Inflammatory macrophage treated with lipopolysaccharide for 1 hour (primary cell): ENCODE measurements around the gene ARHGEF26.
A peak's percentile ranks its signal among the peaks of the same experiment; 100 is the strongest.
"Not testable (repeated sequence)": the region's sequence is repeated elsewhere in the genome, so short reads cannot be mapped to it uniquely, and the experiment has no call there.

Source experiments
- DNase-seq, 2 donors: peaks; one replicate each; pipeline ENCODE4 v3.0.0-alpha.2; 2020 to 2022

ARHGEF26 gene, protein sequence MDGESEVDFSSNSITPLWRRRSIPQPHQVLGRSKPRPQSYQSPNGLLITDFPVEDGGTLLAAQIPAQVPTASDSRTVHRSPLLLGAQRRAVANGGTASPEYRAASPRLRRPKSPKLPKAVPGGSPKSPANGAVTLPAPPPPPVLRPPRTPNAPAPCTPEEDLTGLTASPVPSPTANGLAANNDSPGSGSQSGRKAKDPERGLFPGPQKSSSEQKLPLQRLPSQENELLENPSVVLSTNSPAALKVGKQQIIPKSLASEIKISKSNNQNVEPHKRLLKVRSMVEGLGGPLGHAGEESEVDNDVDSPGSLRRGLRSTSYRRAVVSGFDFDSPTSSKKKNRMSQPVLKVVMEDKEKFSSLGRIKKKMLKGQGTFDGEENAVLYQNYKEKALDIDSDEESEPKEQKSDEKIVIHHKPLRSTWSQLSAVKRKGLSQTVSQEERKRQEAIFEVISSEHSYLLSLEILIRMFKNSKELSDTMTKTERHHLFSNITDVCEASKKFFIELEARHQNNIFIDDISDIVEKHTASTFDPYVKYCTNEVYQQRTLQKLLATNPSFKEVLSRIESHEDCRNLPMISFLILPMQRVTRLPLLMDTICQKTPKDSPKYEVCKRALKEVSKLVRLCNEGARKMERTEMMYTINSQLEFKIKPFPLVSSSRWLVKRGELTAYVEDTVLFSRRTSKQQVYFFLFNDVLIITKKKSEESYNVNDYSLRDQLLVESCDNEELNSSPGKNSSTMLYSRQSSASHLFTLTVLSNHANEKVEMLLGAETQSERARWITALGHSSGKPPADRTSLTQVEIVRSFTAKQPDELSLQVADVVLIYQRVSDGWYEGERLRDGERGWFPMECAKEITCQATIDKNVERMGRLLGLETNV

DNA sequence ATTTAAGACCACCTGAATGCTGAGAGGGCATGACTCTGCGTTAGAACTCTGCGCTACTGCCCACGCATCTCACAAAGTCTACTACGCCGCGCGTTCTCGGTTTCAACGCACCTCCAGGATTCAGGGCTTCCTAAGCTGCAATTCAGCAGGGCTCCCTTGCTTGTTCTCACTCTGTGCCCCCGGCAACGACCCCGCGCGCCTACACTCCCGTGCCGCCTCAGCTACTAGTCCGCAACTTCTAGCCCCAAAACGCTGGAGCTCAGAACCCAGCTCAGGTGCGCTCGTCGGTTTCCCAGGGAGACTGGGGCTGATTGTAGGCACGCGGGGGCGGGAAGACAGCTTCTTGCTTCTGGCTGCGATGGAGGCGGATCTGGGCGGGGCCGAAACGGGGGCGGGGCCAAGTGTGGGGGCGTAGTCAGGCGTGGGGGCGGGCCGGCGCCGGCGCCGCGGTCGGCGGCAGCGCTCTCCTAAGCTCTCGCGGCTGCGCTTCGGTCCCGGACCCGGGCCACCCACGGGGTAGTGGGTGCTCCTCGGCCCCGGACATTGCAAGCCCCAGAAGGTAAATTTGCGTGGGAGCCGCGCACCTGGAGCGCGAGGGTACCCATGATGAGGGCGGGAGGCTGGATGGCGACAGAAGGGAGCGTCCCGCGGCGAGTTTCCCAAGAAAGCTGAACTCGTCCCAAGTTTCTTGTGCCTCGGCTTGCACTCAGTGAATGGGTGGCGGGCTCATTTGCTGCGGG lies at the start of gene ARHGEF26:
ARHGEF26 (plus strand) TSS at position 430 of the 740 bp plus-strand sequence. CDS start 603 bp downstream, outside the sequence.
- DNase-seq = peak; percentile 9 to 66

DNA sequence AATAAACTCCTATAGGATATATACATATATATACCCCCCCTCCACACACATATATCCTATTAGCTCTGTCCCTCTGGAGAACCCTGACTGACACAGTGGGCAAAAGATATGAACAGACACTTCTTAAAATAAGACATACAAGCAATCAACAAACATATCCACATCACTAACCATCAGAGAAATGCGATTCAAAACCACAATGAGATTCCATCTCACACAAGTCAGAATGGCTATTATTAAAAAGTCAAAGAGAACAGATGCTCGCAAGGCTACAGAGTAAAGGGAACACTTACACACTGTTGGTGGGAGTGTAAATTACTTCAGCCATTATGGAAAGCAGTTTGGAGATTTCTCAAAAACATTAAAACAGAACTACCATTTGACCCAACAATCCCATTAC lies 46.2 kb upstream of the ARHGEF26 start:
- DNase-seq = no peak

DNA sequence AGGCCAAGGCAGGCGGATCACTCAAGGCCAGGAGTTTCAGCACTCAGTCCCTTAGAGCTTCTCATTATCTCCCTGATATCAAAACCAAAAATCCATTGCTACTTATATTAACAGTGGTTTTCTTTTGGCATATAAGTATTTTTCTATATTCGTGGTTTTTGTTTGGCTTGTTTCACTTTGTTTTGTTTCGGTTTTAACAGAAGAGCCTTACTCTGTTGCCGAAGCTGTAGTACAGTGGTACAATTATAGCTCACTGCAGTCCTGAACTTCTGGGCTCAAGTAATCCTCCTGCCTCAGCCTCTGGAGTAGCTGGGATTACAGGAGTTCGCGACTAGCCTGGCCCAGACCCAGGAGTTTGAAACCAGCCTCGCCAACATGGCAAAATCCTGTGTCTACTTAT lies 42.5 kb upstream of the ARHGEF26 start:
- no peak for DNase-seq

DNA sequence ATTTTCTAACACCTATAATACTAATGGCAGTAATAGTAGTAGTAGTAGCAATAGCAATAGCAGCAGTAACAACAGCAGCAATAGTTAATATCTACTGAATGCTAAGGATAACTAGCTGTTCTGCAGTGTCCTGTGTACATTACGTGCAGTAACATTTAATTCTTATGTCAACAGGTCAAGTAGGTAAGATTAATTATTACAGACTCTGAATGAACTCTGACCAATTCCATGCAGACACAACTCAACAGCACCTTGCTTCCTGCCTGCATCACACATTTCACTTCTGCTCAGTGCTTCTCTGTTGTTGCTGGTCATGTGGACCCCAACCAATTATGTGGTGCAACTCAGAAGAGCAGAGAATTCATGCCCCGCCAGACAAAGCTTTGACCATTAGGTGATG lies 39.9 kb upstream of the ARHGEF26 start:
- no peak for DNase-seq

DNA sequence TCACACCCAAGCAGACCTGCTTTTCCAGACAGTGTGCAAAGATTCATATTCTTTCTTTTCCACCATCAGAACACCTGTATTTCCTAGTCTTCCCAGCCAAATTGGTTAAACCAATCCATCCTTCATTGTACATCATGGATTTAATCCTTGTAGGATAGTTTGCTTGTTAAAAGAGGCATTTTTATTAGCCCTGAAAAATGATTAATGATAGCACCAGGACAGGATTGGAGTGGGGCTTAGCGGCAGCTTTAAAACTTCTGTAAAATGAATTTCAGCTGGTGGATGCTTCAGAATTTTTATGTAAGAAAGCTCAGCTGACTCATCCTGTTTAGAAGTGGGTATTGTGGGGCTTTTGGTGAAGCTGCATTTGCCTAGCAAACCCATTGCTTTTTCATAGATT lies 36.1 kb upstream of the ARHGEF26 start:
- DNase-seq = no peak

DNA sequence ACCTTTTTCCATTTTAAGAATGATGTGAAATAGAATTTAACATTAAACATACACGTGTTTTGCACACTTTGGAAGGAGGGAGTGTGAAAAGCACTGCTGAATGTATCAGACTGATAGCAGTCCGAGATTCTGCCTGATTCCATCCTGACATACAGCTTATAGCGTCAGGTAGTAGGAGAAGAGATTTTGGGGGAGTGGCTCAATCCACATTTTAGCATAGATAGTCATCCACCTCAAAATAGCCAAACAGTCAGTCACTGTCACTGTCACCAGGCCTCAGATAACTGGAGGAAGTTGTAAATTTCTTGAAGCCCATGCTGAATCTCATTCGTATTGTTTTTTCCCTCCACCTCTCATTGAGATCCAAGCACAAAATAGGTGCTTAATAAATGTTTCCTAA lies 35.4 kb upstream of the ARHGEF26 start:
- DNase-seq = no peak

DNA sequence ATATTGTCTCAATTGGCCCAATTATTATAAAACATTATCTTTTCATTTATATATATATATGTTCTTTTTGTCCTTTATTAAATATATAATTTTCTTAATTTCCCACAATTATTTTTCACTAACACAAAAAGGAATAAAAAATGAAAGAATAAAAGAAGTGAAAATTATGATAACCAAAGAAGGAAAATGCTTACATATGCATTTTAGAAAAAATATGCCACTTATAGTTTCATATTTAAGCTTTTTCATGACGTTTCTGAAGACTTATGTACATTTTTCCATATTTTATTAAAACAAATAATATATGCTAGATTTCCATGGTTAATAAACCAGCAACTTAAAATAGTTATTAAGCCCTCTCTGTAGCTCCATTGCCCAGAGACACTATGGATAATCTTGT lies 34.9 kb upstream of the ARHGEF26 start:
- no peak for DNase-seq

DNA sequence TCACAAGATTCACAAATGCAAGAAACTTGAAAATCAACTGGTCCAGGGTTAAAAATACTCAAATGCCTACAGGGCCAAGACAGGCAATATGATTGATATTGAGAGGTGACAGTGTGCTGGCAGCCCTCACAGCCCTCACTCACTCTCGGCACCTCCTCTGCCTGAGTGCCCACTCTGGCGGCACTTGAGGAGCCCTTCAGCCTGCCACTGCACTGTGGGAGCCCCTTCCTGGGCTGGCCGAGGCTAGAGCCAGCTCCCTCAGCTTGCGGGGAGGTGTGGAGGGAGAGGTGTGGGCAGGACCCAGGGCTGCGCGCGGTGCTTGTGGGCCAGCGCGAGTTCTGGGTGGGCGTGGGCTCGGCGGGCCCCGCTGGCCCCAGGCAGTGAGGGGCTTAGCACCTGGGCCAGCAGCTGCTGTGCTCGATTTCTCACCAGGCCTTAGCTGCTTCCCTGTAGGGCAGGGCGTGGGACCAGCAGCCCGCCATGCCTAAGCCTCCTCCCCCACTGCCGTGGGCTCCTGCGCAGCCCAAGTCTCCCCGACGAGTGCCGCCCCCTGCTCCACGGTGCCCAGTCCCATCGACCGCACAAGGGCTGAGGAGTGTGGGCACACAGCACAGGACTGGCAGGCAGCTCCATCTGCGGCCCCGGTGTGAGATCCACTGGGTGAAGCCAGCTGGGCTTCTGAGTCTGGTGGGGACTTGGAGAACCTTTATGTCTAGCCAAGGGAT lies 33.3 kb upstream of the ARHGEF26 start:
- not testable (repeated sequence) for DNase-seq

DNA sequence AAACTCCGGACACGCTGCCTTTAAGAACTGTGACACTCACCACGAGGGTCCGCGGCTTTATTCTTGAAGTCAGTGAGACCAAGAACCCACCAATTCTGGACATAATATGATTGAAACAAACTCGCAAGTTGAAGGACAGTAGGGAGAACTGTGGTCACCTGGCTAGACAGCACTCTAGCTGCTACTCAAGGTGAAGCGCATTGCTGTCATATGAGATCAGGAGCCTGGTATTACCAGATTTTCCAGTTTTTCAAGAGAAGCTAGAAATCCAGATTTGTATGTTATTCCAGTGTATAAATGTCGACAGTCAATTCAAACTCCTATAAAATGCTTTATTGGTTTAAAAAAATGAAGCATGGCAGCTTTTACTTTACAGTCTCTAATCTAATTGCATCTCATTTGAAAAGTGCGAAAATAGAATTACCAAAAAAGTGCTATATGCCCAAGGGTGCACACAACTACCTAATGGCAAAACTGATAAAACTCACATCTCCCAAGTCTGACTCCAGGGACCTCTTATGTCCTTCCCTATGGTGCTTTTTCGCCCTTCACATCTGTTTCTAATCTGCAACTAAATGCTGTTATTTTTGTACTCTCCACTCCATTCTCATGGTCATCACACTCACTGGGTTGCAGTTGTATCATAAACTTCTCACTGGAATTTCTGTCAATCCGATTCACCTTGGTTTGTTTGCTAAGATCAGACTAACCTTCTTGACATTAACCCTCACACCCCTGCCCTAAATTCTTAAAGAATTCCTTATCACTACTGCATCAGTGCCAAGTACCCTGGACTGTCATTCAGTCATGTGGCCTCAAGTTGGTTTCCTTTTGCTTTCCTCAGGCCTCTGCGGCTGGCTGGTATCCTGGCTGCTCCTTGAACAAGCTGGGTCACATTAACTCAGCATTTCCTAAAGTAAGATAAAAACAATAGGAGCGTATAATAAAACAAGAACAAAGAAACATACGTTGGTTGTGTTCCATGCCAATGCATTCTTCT lies 31.5 kb upstream of the ARHGEF26 start:
- DNase-seq = no peak

DNA sequence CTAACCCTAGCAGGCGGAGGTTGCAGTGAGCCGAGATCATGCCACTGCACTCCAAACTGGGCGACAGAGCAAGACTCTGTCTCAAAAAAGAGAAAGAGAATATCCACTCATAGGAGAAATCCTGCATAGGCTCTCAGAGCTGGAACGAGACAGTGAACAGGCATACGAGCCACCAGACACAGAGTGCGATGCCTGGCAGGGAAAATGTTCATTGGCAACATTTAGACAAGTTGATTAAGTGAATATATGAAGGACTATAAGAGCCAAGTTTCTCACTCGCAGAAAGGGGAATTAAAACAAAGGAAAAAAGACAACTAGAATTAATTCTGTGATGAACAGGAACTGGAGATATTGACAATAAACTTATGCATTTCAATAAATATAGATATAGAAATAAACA lies 27.1 kb upstream of the ARHGEF26 start:
- DNase-seq = no peak

DNA sequence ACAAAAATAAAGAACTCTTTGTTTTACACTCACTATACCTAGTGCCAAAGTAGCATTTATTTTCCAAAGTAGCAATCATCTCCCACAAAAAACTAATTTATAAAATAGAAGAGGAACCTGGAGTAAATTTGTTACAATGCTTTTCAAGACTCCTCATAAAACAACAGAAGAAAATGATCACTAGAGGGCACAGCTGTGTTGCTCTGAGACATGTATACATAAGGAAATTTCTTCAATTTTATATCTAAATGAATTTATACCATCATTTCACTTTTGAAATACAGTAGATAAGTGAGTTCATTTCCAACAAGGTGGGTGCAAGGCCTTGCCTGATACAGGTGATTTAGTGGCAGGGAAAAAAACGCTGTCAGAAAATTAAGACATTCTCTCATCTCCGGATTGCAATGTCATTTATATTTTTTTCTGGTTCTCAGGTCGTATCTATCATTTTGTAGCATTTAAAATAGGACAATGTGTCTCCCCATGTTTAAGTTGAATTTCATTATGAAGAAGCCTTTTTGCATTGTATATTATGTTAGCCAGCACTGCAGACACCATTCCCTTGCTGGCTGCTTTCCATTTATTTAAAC lies 25.3 kb upstream of the ARHGEF26 start:
- peak; percentile 12 to 25 for DNase-seq

DNA sequence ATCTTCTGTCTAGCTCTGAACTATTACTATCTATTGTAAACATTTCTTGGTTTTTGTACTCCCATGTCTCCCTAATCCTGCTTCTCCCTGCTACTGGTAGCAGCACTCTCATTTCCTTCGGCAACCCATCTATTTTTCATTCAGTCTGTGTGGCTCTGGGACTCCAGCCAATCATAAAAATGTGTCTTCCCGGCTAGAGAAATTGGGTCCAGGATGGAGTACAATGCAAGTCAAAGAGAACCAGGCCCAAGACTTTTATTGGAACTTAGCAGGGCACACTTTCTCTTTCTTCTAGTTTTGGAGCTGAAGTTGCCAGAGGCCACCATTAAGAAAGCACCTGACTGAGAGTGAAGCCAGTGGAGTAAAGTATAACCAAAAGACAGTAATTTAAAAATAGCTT lies 22.8 kb upstream of the ARHGEF26 start:
- DNase-seq = no peak

DNA sequence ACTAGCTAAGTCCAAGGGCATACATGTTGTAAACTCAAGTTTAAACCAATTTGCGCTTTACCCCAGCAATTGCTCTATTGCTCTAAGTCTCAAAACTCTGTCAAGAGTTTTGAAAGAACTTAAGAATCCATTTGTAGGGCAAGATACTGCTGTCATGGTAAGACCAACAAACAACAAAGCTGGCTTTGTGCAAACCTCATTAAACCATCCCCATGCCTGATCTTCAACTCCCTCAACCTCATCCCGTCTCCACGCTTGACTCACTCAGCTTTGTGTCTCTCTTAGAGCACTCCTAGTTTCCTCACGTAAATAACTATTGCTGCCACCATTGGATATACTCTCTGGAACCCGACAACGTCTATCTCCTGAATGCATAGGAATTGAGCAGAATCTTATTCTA lies 20.6 kb upstream of the ARHGEF26 start:
- no peak for DNase-seq

DNA sequence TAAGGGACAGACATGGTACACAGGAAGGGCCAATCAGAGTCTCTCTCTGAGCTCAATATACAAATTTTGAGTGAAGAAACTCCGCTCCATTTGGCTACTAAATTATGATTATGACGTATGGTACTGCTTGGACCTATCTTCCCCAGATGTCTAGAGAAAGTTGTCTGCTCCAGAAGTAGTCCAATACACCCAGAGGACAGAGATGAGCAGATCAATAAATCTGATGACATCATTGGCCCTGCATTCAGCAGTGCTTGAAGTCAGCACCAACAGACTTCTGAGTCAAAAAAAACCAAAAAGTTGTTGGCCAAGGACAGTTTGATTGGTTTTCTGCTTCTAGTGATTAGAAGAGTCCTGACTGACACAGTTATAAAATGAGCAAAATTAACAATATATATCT lies 19.9 kb upstream of the ARHGEF26 start:
- DNase-seq = no peak

DNA sequence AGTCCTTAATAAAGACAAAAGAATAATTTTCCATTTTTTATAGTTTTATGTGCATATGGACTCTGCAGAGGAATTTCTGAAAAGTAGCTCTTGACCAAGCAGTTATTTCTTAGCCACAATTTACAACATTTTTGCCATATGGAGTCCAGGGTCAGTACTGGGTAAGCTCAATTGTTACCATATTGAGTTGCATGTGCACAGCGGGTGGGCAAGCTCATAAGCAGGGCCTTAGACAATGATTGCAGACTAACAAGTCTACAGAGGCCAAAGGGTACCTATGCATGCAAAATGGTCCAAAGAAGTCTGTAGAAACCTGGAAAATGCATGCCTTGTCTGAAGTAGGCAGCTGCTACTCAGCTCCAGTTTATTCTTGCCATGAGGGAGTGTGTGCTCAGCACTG lies 19.0 kb upstream of the ARHGEF26 start:
- DNase-seq = no peak

DNA sequence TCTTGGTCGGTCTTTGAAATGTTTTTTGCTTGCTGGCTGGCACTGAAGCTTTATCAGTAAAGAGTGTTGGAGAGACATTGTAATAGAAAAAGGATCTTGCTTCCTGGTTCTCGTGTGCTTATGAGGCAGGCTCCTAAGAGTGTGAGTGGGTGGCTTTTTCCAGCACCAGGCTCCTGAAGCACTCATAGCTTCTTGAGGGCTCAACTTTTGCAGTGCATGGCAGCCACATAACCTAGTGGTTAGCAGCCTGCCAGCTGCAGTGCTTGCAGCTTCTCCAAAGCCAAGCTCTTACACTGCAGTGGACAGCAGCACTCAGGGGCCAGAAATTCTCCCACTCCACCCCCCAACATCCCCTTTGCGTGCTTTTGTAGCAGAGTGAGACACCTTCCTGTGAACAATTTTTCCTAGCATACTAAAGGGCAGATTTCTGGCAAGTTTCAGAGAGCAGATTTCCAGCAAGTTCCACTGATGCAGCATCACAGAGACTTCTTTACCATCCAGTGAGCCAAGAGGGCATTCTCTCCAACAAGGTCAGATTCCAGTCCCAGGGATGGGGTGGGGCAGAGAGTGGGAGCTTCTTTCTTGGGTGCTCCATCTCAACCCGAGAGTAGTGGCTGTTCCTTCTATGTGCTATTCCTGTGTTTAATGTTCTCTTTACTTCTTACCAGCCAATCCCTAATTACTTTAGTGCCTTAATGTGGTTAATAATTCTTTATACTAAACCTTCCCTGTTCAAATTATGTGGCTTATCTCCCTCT lies 15.8 kb upstream of the ARHGEF26 start:
- DNase-seq = no peak

DNA sequence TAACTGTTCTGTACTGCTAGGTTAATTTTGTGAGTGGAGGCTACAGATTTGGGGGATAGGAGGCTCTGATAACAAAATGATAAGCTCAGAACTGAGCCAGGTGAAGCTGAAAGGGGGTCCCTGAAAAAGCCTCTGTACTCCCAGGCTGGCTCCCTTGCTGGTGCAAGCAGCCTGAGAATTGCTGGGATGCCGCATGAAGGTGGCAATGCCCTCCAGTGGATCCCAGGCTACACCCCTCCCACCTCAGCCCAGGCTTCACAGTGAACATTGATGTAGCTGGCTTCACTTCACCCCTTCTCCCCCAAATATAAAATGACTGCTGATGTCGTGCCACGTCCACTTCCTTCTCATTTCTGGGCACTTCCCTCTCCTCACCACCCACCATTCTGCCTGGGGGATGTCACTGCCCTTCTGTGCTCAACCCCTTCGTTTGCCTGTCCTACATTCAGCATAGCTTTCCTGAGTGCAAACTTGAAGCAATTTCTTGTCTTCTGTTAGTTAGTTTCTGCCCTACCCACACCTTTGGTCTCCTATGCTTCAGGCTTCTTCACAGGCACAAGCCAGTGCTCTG lies 9.7 kb upstream of the ARHGEF26 start:
- DNase-seq = peak in 1 of 2 donors; percentile 5

DNA sequence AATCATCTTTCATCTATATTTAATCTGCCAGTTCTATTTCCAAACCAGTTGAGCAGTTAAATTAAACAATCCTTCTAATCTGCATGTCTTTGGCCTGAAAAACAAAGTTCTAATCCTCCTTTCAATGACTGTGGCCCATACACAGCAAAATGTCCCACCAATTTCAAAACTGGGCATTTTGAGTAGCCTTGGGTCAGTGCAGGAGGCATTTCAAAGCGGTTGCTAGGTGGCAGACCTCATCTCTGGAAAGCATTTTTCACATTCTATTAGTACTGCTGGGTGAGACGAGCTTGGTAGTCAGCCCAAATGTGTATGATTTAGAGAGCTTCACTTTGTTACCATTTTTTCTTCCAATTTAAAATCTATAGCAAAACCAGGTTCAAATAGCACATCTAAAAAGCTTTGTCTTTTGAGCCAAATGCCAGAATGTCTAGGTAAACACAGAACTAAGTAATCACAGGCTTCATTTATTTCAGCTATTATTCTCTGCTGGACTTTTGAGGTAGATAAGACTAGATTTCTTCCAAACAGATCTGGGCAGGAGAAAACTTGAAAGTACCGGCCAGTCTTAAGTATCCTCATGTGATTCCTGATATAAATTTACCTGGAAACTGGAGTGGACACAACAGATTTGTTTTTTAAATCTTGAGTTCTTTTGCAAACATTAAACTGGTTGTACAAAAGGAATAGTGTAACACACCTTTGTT lies 8.9 kb upstream of the ARHGEF26 start:
- DNase-seq = no peak

DNA sequence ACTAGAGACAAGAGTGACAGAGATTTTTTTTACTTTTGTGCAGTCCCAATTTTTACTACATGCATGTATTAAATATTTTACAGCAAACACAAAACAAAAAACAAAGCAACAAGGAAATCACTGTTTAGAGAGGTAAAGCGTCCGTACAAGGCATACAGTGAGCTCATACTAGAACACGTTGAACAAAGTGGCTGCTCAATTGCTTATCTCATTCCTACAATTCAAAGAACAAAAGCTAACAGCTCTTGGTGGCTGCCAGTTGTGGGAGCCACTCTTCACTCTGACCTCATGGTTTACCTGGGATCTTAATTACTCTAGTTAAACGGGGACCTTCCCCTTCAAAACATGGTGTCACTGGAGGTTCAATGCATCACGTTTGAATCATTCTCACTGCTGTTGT lies 7.6 kb upstream of the ARHGEF26 start:
- DNase-seq = no peak
